Measurements from ENCODE around the gene ANKS6. TPM values are rescaled to one million over a fixed set of nuclear protein-coding genes. Genes with fewer than 3 reads are reported as not detected.

ANKS6 gene
- total RNA-seq, 1 experiment from 2014 or later, result 19.6 TPM

- H3K27ac ChIP-seq (ENCODE audit: low read length), result no peak overlapping the region
- no peaks in the 10 kb centered on the region for H3K27me3 ChIP-seq (ENCODE audit: control insufficient read depth, insufficient read depth, low read length)
- CTCF ChIA-PET, result no interaction called here
- intact Hi-C loops (cut with micrococcal nuclease; ENCODE audit: unreplicated experiment), result no loop called here
- H3K9me3 ChIP-seq (ENCODE audit: control insufficient read depth, insufficient read depth, low read depth, low read length), result no peaks in the 10 kb centered on the region
- POLR2A ChIA-PET, result no interaction called here
- no peak for ATAC-seq
- no peak for DNase-seq (ENCODE audit: low read depth, low spot score)
- TF ChIP-seq REST (IDR thresholded peaks at IDR 0.05; ENCODE audit: insufficient read depth in 1 of 2, low read depth in 2 of 2, low read length in 1 of 2) (no peak), POLR2AphosphoS5 (IDR thresholded peaks at IDR 0.05; ENCODE audit: low read depth, low read length) (no peak), CTCF (IDR thresholded peaks at IDR 0.05) (no peak), SIN3A (IDR thresholded peaks at IDR 0.05; ENCODE audit: borderline replicate concordance, insufficient read depth, low read depth, low read length) (no peak), TCF7L2 (IDR thresholded peaks at IDR 0.05; ENCODE audit: low read depth, low read length) (no peak)
- H3K36me3 ChIP-seq (ENCODE audit: control insufficient read depth, insufficient read depth, low read length), result no peaks in the 10 kb centered on the region
- in situ Hi-C loops (cut with HindIII; ENCODE audit: low pct_unique_long_range_greater_than_20kb, low sequenced_read_pairs), result no loop called here
- BruUV-seq (replicated peaks), result no TSS peak
- no peak overlapping the region for H3K4me3 ChIP-seq (ENCODE audit: low read depth in 2 of 2, low read length in 2 of 2)
- no peaks in the 10 kb centered on the region for H3K4me1 ChIP-seq (ENCODE audit: control insufficient read depth, insufficient read depth, low read length)
Observed at GRCh38 chr9:98819231-98819630, 22.9 kb upstream of the ANKS6 start.

GRCh38 chr9:98818764-98819163, 22.4 kb upstream of the ANKS6 start:
- no peaks in the 10 kb centered on the region for H3K27me3 ChIP-seq (ENCODE audit: control insufficient read depth, insufficient read depth, low read length)
- H3K36me3 ChIP-seq (ENCODE audit: control insufficient read depth, insufficient read depth, low read length), result no peaks in the 10 kb centered on the region
- BruUV-seq (replicated peaks), result no TSS peak
- DNase-seq (ENCODE audit: low read depth, low spot score) (no peak), ATAC-seq (no peak)
- no peak overlapping the region for H3K4me3 ChIP-seq (ENCODE audit: low read depth in 2 of 2, low read length in 2 of 2)
- in situ Hi-C loops (cut with HindIII; ENCODE audit: low pct_unique_long_range_greater_than_20kb, low sequenced_read_pairs) (no loop called here), intact Hi-C loops (cut with micrococcal nuclease; ENCODE audit: unreplicated experiment) (no loop called here)
- no peak overlapping the region for H3K27ac ChIP-seq (ENCODE audit: low read length)
- no peaks in the 10 kb centered on the region for H3K4me1 ChIP-seq (ENCODE audit: control insufficient read depth, insufficient read depth, low read length)
- ChIA-PET CTCF (no interaction called here), POLR2A (no interaction called here)
- TF ChIP-seq SIN3A (IDR thresholded peaks at IDR 0.05; ENCODE audit: borderline replicate concordance, insufficient read depth, low read depth, low read length), result no peak
- TF ChIP-seq CTCF (IDR thresholded peaks at IDR 0.05), result no peak
- no peak for TF ChIP-seq POLR2AphosphoS5 (IDR thresholded peaks at IDR 0.05; ENCODE audit: low read depth, low read length)
- no peak for TF ChIP-seq TCF7L2 (IDR thresholded peaks at IDR 0.05; ENCODE audit: low read depth, low read length)
- no peak for TF ChIP-seq REST (IDR thresholded peaks at IDR 0.05; ENCODE audit: insufficient read depth in 1 of 2, low read depth in 2 of 2, low read length in 1 of 2)
- no peaks in the 10 kb centered on the region for H3K9me3 ChIP-seq (ENCODE audit: control insufficient read depth, insufficient read depth, low read depth, low read length)
